Measurements from ENCODE around the gene SLC28A3.

DNA sequence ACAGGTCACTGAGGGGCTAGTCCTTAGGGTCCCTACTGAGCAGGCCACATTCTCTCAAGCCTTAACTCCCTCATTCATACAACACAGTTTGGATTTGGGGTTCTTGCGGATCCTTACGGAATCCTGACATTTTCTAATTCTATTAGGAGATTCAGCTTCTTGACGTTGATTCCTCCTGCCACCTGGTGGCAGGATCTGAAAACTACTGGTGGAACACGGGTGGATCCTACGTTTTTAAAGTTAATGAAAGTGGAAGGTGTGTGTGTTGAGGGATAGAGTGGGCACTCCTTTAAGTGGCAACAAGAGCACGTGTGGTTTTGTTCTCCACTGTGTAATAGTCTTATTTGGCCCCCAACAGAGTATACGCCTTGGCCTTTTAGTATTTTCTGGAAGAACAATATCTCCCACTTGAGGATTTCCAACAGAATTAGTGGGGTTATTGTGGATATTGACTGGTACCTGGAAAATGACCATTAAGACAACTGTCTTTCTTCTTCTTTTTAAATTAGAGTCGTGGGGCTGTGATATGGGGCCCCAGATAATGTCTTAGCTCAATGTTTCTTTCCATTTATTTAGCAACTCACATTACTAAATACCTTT is 25.2 kb downstream of the SLC28A3 start:
- TF ChIP-seq, protein P1, sequence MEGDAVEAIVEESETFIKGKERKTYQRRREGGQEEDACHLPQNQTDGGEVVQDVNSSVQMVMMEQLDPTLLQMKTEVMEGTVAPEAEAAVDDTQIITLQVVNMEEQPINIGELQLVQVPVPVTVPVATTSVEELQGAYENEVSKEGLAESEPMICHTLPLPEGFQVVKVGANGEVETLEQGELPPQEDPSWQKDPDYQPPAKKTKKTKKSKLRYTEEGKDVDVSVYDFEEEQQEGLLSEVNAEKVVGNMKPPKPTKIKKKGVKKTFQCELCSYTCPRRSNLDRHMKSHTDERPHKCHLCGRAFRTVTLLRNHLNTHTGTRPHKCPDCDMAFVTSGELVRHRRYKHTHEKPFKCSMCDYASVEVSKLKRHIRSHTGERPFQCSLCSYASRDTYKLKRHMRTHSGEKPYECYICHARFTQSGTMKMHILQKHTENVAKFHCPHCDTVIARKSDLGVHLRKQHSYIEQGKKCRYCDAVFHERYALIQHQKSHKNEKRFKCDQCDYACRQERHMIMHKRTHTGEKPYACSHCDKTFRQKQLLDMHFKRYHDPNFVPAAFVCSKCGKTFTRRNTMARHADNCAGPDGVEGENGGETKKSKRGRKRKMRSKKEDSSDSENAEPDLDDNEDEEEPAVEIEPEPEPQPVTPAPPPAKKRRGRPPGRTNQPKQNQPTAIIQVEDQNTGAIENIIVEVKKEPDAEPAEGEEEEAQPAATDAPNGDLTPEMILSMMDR (IDR thresholded peaks at IDR 0.05) = peak; percentile 67 to 85 (median 80)
- TF ChIP-seq POLR2A (IDR thresholded peaks at IDR 0.05) = no peak
